Transverse colon (tissue), 4 donors: ENCODE data around the gene FER. TPM values are rescaled to one million over a fixed set of nuclear protein-coding genes. Genes with fewer than 3 reads are reported as not detected.

Source experiments
- DNase-seq: peaks from one replicate; pipeline ENCODE4 v3.0.0-alpha.2; 2019
- H3K27ac ChIP-seq, 4 donors: fragments of 200-600 bp; sonication (generic); 2 replicates each; pipeline ENCODE4 v1.5.1; 2016 to 2018; ENCODE audit warnings: inconsistent platforms in 4 of 4
- H3K27me3 ChIP-seq: fragments of 200-600 bp; sonication (generic); 2 replicates; pipeline ENCODE4 v1.5.1; 2017; ENCODE audit warnings: inconsistent platforms
- H3K36me3 ChIP-seq, 4 donors: fragments of 200-600 bp; sonication (generic); 2 replicates each; pipeline ENCODE4 v1.5.1; 2017 to 2019; ENCODE audit warnings: inconsistent platforms in 4 of 4
- H3K4me1 ChIP-seq, 4 donors: fragments of 200-600 bp; sonication (generic); 2 replicates each; pipeline ENCODE4 v1.5.1; 2017 to 2020; ENCODE audit warnings: inconsistent platforms in 4 of 4
- H3K4me3 ChIP-seq, 4 donors: fragments of 200-600 bp; sonication (generic); 1 replicate in 1 of 4; 2 replicates in 3 of 4; pipeline versions ENCODE4 v1.5.1 to v1.6.1; 2017 to 2019; ENCODE audit warnings: inconsistent platforms in 4 of 4
- H3K9me3 ChIP-seq, 2 donors: fragments of 200-600 bp; sonication (generic); 2 replicates each; pipeline ENCODE4 v1.5.1; 2017 to 2019; ENCODE audit warnings: inconsistent platforms in 2 of 2
- CTCF ChIP-seq, 5 experiments: fragments of 200-600 bp in 3 of 5; fragments of 450-650 bp in 2 of 5; sonication (generic) in 3 of 5; IDR thresholded peaks; 1 replicate in 2 of 5; 2 replicates in 3 of 5; pipeline ENCODE4 v1.5.1; 2016 to 2017; ENCODE audit warnings: antibody characterized with exemption in 5 of 5, inconsistent platforms in 3 of 5, mild to moderate bottlenecking in 2 of 5, moderate library complexity in 1 of 5
- EP300 ChIP-seq: sonication (generic); formaldehyde crosslinking; IDR thresholded peaks from one replicate; pipeline ENCODE4 v1.6.1; 2017; ENCODE audit warnings: antibody characterized with exemption, low read depth
- POLR2A ChIP-seq: fragments of 450-650 bp; IDR thresholded peaks from one replicate; pipeline ENCODE4 v1.6.1; 2016; ENCODE audit warnings: antibody characterized with exemption, mild to moderate bottlenecking, moderate library complexity
- POLR2AphosphoS5 ChIP-seq, 3 donors: sonication (generic); formaldehyde crosslinking; IDR thresholded peaks; one replicate each; pipeline ENCODE4 v1.6.1; 2016; ENCODE audit warnings: antibody characterized with exemption in 3 of 3
- WGBS, 2 donors: methylation state at CpG; one replicate each; pipeline ENCODE4 v1.1.5; 2018; ENCODE audit warnings: low coverage in 1 of 2; 5-methylcytosine and 5-hydroxymethylcytosine counted together
- in situ Hi-C, 4 donors: fragments of 200-750 bp; cut with MboI; loops; one replicate each; pipeline versions ENCODE4 v1.15.0 to v1.15.1; 2017; ENCODE audit warnings: low sequenced_read_pairs in 3 of 4, low pct_ligation_motif_present in 1 of 4, low pct_unique_long_range_greater_than_20kb in 1 of 4
- intact Hi-C: fragments of 100-400 bp; cut with DNase I; formaldehyde crosslinking; loops from one replicate; pipeline ENCODE4 v1.15.1; 2023; ENCODE audit warnings: low total_unique reads
- total RNA-seq, 4 donors: library from RNA; depleted of rRNA; stranded (reverse); fragments of >200 nt; gene quantifications; one replicate each; pipeline ENCODE4 v1.1.0, GENCODE V29; 2016

FER gene
- total RNA-seq, 4 donors from 2014 or later, result 7.5 to 25.5 (median 13.1) TPM

DNA sequence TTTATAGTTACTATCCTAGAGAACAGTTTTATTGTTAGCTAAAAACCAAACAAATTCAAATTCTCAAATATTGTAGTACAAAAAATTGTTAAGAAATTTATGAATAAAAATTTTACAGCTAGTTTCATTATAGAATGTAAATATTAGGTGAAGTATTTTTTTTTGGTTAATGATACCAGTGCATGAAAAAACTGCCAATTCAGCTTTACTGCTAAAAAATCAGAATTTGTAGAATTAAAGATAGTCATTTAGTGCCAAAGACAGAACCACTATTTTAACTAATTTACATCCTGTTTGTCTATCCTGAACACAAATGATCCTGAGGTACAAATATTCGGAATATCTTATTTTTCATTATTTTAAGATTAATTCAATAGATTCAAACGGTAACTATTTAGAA, 202.6 kb downstream of the FER start:
- H3K27me3 ChIP-seq, result no peaks in the 10 kb centered on the region
- intact Hi-C loops, result no loop called here
- WGBS, 2 donors, result 91 to 97% methylated on average over 2 of the region's 2 CpGs
- no peaks in the 10 kb centered on the region for H3K9me3 ChIP-seq
- no peaks in the 10 kb centered on the region for H3K36me3 ChIP-seq
- no peak overlapping the region for H3K27ac ChIP-seq
- in situ Hi-C loops, result no loop called here
- H3K4me1 ChIP-seq, result no peaks in the 10 kb centered on the region
- no peak for DNase-seq
- TF ChIP-seq EP300, result no peak
- no peak for TF ChIP-seq POLR2AphosphoS5 (IDR thresholded peaks at IDR 0.05)
- no peak for TF ChIP-seq POLR2A
- no peak for TF ChIP-seq CTCF (IDR thresholded peaks at IDR 0.05)
- no peak overlapping the region for H3K4me3 ChIP-seq

- in situ Hi-C loops, result no loop called here
- Histone ChIP-seq H3K9me3 (no peaks in the 10 kb centered on the region), H3K27me3 (no peaks in the 10 kb centered on the region), H3K36me3 (no peaks in the 10 kb centered on the region), H3K27ac (no peak overlapping the region), H3K4me3 (no peak overlapping the region), H3K4me1 (no peaks in the 10 kb centered on the region)
- intact Hi-C loops, result no loop called here
- no peak for DNase-seq
- TF ChIP-seq CTCF (IDR thresholded peaks at IDR 0.05) (no peak), EP300 (no peak), POLR2A (no peak), POLR2AphosphoS5 (IDR thresholded peaks at IDR 0.05) (no peak)
These were observed 206.2 kb downstream of the FER start for GRCh38 chr5:108953940-108954339.

GRCh38 chr5:108957333-108957732, 209.6 kb downstream of the FER start:
- intact Hi-C loops (no loop called here), in situ Hi-C loops (no loop called here)
- Histone ChIP-seq H3K4me1 (no peaks in the 10 kb centered on the region), H3K4me3 (no peak overlapping the region), H3K27ac (no peak overlapping the region), H3K36me3 (no peaks in the 10 kb centered on the region), H3K9me3 (no peaks in the 10 kb centered on the region), H3K27me3 (no peaks in the 10 kb centered on the region)
- TF ChIP-seq CTCF (IDR thresholded peaks at IDR 0.05) (no peak), POLR2AphosphoS5 (IDR thresholded peaks at IDR 0.05) (no peak), EP300 (no peak), POLR2A (no peak)
- DNase-seq, result no peak

DNA sequence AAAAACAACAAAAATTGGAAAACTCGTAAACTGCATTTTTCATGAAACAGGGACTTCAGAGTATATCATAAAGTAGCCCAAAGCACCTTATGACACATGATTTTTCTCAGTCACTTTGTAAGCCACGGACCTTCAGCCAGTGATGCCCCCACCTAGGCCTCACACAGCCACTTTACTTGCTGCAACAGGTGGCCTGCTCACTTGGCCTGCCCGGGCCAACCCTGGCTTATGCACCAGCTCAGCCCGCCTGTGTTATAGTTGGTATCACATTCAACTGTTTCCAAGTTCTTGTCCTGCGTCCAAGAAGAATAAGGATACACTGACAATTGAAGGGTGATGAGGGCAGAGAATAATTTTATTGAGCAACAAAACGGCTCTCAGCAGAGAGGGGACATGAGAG, 219.2 kb downstream of the FER start:
- 90 to 94% methylated on average over 3 to 6 of the region's 6 CpGs for WGBS, 2 donors

More for the DNA sequence above, 219.2 kb downstream of the FER start:
- Histone ChIP-seq H3K9me3 (no peaks in the 10 kb centered on the region), H3K36me3 (no peaks in the 10 kb centered on the region), H3K27me3 (no peaks in the 10 kb centered on the region), H3K27ac (no peak overlapping the region), H3K4me1 (no peaks in the 10 kb centered on the region), H3K4me3 (no peak overlapping the region)
- no peak for DNase-seq
- intact Hi-C loops (no loop called here), in situ Hi-C loops (no loop called here)
- TF ChIP-seq EP300 (no peak), POLR2AphosphoS5 (IDR thresholded peaks at IDR 0.05) (no peak), CTCF (IDR thresholded peaks at IDR 0.05) (no peak), POLR2A (no peak)
